NCI-H1105 treated with DMSO at 0.1 percent for 48 hours (cell line): ENCODE data around the gene MPG.

ENCODE experiments used
- DNase-seq: peaks from one replicate; lab custom pipeline; 2025; lab: John Stamatoyannopoulos, UW

Gene MPG

DNA sequence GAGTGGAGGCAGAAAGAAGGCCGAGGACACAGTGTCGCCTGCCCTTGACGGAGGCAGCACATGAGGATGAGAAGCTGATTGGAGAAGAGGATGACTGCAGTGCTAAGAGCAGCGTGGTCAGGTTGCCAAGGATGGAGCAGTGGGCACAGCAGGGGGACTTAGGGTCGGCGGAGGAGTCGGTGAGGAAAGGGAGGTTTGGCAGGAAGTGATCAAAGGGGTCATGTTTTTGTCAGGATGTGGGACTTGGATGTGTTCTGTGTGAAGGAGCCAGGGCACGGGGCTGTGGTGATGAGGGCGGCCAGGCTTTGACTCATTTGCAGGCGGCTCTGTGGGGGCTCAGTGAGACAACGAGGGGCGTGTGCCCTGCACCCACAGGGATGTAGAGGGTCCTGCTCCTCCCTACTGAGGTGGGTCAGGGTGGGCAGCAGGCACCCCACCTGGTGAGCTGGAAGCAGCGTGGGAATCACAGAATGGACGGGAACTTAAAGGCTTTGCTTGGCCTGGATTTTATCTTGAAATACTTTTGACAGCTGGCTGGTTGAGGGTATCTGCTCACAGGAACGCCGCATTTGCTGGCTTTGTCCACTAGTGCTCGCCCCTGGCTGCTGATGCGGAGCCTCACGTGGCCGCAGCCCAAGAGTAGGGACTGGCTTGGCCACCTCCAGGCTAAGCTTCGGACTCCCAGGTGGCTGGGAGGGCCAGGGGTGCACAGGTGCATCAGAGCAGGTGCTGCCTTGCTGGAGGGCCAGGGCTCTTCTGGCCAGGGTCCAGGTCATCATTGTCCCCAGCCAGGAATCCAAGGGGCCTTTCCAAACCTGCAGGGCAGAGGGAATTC lies 6.0 kb downstream of the MPG start:
- peak; percentile 54 for DNase-seq

DNA sequence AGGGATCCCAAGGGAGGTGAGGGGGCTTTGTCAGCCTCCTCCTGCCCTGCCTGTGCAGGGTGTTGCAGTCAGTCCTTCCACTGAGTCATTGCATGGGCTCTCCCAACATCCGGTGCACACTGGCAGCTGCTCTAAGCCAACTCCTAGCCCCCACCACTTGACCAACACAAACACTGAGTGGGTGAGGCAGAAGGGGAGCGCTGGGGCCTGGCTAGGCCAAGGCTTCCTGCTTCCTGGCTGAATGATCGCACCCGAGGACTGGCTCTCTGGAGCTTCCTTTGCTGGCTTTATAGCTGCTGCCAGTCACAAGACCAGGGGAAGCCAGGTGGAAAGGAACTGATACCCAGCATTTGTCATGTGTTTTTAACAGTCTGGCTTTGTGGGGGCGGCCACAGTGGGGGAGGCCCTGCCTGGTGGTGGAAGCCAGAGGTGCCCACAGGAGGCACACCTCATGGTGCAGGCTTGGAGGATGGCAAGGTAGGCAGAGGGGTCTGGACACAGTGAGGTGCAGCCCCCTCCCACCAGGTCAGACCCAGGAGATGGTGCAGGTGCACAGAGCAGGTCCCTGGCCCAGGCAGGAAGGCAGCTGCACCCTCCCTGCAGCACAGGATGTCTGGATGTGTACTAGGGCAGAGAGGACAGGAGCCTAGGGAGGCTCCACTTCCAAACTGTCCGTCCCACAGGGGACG lies 6.8 kb downstream of the MPG start:
- peak; percentile 42 for DNase-seq

- DNase-seq: no peak
Observed at GRCh38 chr16:85407-85782, 7.4 kb downstream of the MPG start.

- no peak for DNase-seq
Observed at GRCh38 chr16:85865-86264, 7.8 kb downstream of the MPG start.

- DNase-seq: no peak
Observed at GRCh38 chr16:86483-86952, 8.5 kb downstream of the MPG start.

DNA sequence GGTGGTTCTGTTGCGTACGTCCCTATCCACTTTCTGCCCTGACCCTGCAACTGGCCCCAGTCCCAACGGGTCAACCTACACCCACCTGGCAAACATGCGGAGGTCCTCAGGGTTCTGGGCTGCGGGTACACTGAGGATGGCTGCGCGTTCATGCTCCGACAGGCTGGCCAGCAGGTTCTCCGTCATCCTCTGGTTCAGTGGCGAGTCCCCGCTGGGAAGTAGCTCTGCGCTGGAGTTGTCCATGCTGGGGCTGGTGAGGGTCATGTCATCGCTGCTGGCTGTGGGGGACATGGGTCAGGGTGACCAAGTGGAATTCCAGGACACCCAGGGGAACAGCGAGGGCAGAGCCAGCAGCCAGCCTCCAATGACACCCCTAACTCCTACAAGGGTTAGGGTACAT lies 10.6 kb downstream of the MPG start:
- no peak for DNase-seq

DNA sequence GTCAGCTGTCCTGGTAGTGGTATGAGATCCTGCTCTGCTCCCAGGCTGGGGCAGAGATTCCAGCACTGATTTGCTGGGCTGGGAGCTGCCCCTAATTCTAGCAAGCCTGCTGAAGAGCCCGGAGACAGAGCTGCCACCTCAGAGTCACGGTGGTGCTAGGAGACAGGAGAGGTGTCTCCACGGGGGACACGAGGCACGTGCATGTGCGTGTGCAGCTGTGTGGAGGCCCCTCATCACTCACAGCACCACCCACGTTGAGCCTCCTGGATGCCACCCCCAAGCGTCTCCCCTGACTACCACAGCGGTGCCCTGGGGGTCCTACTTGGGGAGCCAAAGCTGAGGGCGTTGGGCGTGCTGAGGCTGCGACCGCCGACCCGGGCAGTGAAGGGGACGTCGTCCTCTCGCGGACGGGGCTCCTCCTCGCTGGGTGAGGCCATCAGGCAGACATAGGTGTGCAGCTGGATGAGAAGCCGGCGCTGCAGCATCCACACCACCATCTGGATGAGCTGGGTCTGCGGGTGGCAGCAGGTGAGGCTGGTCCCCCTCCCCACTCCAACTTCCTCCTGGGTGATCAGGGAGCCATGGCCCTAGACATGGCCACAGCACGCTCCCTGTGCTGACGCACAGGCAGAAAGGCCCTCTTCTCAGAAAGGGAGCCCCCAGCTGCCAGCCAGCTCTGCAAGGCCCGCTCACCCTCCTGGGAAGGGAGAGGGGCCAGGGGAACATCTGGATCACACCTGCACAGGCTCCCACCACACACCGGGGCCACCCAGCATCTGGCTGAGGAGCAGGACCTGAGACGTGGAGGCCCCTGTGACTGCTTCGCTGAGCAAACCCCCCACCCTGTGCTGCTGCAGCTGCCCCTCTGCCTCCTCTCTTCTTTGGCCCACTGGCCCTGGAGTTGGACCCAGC lies 11.6 kb downstream of the MPG start:
- no peak for DNase-seq

- DNase-seq: peak; percentile 64
Observed at GRCh38 chr16:91484-91883, 13.5 kb downstream of the MPG start.

DNA sequence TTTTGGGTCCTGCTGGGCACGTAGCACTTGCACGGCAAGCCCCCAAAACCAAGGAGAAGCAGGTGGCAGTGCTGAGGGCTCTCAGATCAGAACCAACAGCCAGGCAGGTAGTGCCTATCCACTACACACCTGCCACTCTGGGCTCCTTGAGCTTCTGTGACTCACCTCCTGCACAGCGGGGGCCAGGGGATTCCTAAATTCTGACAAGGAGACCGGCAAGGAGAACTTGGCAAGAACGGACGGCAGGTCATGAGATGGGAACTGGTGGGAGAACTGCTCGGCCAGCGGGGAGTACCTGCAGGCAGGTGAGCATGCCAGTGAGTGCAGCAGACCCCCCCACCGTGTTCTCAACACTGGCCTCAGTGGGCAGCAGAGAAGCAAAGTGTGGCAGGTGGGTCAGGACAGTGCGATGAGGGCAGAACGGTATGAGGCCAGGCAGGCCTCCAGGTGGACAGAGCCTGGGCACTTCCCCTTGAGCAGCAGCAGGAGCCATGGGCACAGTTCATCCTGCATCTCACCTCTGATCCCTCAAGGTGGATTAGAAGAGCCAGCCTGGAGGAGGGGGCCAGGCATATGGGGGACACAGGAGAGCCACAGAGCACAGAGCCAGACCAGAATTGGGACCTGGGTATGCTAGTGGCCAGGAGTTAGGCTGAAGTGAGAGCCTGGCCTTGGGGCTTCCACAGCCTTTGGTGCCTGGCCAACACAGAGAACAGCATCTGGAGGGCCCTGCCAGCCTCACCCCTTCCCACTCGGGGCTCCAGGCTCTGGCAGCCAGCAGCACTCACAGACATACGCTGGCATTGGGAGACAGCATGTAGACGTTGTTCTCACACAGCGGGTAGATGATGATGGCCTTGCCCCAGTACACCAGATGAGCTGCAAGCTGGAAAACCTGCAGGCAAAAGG lies 14.7 kb downstream of the MPG start:
- DNase-seq: no peak

DNA sequence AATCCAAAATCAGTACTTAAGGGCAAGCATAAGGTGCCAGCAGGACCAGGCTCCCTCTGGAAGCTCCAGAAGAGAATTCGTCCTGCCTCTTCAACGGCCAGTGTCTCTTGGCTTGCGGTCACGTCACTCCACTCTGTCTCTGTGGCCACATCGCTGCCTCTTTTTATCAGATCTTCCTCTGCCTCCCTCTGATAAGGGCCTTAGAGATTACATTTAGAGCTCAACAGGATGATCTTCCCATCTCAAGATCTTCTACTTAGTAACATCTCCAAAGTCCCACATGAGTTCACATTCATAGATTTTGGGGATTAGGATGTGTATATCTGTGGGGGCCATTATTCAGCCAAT lies 16.9 kb downstream of the MPG start:
- no peak for DNase-seq

DNA sequence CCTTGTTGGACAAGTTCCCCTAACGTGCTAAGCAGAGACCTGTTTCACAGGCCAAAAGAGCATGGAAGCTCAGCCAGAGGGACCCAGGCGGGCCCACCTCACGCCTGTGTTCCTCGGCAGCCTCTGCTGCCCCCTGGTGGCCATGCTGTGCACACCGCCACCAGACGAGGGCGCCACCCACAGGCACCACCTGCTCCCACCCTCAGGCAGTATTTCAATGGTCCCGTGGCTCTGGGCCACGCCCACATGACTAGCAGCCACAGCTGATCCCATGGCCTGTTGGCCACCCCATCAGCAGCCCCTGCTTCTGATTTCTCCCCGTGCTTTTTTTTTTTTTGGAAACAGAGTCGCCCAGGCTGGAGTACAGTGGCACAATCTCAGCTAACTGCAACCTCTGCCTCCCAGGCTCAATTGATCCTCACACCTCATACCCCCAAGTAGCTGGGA lies 18.9 kb downstream of the MPG start:
- DNase-seq: peak; percentile 43

GRCh38 chr16:97822-98221 lies 19.8 kb downstream of the MPG start:
- no peak for DNase-seq

GRCh38 chr16:100989-101388 lies 23.0 kb downstream of the MPG start:
- DNase-seq: no peak

GRCh38 chr16:101586-101985 lies 23.6 kb downstream of the MPG start:
- no peak for DNase-seq

DNA sequence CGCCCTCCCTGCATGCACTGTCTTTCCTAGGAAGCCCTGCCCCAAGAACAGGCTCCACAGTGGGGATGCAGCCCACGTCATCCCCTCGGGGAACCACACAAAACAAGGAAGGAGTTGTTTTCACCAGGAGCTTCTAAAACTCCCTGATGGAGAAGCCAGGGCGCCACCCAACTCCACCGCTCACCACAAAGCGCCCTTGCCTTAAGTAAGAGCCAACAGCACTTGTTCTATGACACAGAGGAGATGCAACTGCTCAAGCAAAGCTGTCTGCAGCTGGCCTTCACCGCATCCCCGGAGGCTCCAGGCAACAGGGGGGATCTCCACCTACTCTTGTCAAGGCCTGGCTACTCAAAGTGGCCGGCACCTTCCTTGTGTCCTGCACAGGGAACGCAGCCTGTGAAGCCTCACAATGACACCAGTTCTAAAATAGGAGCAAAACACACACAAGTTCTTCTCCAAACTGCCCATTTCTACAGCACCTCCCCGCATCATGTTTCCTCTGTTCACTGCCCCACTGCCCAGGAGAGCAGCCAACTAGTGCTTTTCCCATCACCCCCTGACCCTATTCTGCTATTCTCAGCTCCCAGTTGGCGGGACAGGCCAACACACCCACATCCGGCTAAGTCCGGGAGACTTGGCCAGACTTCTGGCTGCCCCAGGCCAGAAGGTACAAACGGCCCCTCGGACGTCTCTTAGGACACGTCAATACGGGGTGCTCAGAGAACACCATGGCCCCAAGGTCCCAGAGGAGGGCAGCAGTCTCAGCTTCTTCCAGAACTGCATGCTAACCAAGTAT lies 24.2 kb downstream of the MPG start:
- DNase-seq: no peak

- no peak for DNase-seq
Observed at GRCh38 chr16:104355-104754, 26.3 kb downstream of the MPG start.

DNA sequence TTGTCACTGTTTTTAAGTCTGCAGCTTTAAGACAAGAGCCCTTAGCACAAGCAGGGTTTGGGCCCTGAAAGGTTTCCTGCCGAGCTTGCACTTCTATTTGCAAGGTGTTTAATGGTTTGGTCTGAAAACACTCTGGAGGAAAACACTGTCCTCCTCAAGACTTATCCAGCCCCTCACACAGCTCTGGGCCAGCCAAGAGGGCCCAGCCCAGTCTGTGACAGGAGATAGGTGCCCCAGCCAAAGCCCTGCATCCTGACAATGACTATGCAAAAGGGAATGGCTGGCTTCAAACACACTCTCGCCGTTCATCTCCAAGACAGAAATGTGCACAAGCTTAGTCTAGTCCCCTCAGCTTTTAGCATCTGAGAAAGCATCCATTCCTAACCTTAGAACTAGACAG lies 26.9 kb downstream of the MPG start:
- DNase-seq: no peak

- no peak for DNase-seq
Observed at GRCh38 chr16:105521-105920, 27.5 kb downstream of the MPG start.

DNA sequence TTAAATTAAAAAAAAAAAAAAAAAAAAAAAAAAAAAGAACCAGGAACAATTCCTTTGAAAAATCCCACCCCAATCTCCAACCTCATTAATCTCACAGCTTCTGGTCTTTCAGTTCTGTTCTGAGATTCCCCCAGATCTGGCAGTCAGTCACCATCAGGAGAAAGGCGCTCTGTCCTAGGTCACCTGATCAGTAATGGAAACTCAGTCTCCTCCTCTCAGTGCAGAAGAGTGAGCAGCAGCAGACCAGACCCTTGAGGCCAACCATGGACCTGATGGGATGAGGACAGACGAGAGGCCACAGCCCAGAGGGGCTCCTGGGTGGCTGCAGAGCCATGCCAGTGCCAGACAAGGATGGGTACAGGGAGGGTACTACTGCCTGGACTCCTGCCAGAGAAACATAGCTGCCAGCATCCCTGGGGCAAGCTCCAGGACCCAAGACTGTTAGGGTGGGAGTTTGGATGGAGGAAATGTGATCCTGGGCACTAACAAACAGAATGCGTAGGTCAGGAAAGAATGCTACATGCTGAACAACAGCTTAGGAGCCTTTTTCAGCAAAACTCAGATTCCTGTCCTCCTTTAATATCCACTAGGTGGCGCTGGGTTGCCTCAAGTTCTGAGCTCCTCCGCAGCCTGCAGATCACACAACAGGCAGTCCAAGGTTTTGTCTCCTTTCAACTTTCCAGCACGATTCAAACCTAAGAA lies 28.7 kb downstream of the MPG start:
- DNase-seq: peak; percentile 61
